Measurements from ENCODE around the gene PAX7.

The PAX7 gene

DNA sequence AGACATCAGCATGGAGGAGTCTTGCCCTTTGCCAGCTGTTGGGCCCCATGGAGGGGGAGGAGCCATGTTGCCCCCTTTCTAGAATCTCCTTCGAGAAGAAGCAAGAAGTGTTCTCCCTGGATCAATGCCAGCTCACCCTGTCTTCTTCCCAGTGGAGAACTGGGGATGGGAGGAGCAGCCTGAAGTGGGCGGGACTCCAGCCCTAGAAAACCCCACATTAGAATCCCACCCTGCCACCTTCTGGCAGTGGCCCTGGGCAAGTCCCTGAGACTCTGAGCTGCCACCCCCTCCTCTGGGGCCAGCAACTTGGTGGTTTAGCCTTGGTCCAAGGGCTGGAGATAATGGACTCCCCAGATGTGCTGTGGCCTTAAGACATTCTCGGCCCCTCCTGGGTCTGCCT lies 51.7 kb downstream of the PAX7 start:
- TF ChIP-seq CEBPB (IDR thresholded peaks at IDR 0.05) (no peak), FOXM1 (IDR thresholded peaks at IDR 0.05; ENCODE audit: borderline replicate concordance, low read depth) (no peak), YY1 (IDR thresholded peaks at IDR 0.05; ENCODE audit: low read depth) (no peak), ZBTB7A (IDR thresholded peaks at IDR 0.05; ENCODE audit: low read depth) (no peak), EP300 (IDR thresholded peaks at IDR 0.05; ENCODE audit: borderline replicate concordance) (no peak), CREB1 (IDR thresholded peaks at IDR 0.05; ENCODE audit: low read depth) (no peak), NFIC (IDR thresholded peaks at IDR 0.05) (no peak), RAD21 (IDR thresholded peaks at IDR 0.05; ENCODE audit: low read depth) (no peak), TCF12 (IDR thresholded peaks at IDR 0.05; ENCODE audit: low read depth) (no peak), TEAD4 (IDR thresholded peaks at IDR 0.05) (no peak), EGR1 (IDR thresholded peaks at IDR 0.05) (no peak), TAF1 (IDR thresholded peaks at IDR 0.05; ENCODE audit: low read depth) (no peak)
- TF ChIP-seq, protein P1, sequence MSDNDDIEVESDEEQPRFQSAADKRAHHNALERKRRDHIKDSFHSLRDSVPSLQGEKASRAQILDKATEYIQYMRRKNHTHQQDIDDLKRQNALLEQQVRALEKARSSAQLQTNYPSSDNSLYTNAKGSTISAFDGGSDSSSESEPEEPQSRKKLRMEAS (IDR thresholded peaks at IDR 0.05) = no peak
- TF ChIP-seq, protein P2, sequence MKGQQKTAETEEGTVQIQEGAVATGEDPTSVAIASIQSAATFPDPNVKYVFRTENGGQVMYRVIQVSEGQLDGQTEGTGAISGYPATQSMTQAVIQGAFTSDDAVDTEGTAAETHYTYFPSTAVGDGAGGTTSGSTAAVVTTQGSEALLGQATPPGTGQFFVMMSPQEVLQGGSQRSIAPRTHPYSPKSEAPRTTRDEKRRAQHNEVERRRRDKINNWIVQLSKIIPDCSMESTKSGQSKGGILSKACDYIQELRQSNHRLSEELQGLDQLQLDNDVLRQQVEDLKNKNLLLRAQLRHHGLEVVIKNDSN (IDR thresholded peaks at IDR 0.05) = no peak
- TF ChIP-seq, protein P3, sequence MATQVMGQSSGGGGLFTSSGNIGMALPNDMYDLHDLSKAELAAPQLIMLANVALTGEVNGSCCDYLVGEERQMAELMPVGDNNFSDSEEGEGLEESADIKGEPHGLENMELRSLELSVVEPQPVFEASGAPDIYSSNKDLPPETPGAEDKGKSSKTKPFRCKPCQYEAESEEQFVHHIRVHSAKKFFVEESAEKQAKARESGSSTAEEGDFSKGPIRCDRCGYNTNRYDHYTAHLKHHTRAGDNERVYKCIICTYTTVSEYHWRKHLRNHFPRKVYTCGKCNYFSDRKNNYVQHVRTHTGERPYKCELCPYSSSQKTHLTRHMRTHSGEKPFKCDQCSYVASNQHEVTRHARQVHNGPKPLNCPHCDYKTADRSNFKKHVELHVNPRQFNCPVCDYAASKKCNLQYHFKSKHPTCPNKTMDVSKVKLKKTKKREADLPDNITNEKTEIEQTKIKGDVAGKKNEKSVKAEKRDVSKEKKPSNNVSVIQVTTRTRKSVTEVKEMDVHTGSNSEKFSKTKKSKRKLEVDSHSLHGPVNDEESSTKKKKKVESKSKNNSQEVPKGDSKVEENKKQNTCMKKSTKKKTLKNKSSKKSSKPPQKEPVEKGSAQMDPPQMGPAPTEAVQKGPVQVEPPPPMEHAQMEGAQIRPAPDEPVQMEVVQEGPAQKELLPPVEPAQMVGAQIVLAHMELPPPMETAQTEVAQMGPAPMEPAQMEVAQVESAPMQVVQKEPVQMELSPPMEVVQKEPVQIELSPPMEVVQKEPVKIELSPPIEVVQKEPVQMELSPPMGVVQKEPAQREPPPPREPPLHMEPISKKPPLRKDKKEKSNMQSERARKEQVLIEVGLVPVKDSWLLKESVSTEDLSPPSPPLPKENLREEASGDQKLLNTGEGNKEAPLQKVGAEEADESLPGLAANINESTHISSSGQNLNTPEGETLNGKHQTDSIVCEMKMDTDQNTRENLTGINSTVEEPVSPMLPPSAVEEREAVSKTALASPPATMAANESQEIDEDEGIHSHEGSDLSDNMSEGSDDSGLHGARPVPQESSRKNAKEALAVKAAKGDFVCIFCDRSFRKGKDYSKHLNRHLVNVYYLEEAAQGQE (IDR thresholded peaks at IDR 0.05; ENCODE audit: low read depth) = no peak

DNA sequence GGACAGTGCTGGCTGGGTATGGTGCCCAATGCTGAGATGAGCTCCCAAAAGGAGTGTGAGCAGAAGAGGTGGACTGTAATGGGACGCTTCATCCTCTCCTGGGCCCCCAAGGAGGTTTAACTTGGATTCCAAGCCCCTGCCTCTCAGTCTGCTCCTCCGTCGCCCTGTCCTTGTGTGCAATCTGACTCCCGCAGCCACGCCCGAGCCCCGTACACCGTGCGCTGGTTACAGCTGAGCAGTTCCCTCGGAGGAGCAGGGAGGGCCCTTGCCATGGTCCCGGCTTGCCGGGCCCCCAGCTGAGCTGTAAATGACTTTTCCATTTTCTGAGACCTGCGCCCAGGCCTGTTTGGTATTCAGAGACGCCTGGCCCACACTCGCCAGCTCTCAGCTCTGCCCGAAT lies 53.7 kb downstream of the PAX7 start:
- TF ChIP-seq TAF1 (IDR thresholded peaks at IDR 0.05; ENCODE audit: low read depth) (no peak), FOXM1 (IDR thresholded peaks at IDR 0.05; ENCODE audit: borderline replicate concordance, low read depth) (no peak), CREB1 (IDR thresholded peaks at IDR 0.05; ENCODE audit: low read depth) (no peak), EP300 (IDR thresholded peaks at IDR 0.05; ENCODE audit: borderline replicate concordance) (no peak), TEAD4 (IDR thresholded peaks at IDR 0.05) (no peak), RAD21 (IDR thresholded peaks at IDR 0.05; ENCODE audit: low read depth) (no peak), TCF12 (IDR thresholded peaks at IDR 0.05; ENCODE audit: low read depth) (no peak), NFIC (IDR thresholded peaks at IDR 0.05) (no peak), ZBTB7A (IDR thresholded peaks at IDR 0.05; ENCODE audit: low read depth) (no peak), EGR1 (IDR thresholded peaks at IDR 0.05) (no peak), YY1 (IDR thresholded peaks at IDR 0.05; ENCODE audit: low read depth) (no peak)
- TF ChIP-seq, protein P2 (IDR thresholded peaks at IDR 0.05) = no peak

DNA sequence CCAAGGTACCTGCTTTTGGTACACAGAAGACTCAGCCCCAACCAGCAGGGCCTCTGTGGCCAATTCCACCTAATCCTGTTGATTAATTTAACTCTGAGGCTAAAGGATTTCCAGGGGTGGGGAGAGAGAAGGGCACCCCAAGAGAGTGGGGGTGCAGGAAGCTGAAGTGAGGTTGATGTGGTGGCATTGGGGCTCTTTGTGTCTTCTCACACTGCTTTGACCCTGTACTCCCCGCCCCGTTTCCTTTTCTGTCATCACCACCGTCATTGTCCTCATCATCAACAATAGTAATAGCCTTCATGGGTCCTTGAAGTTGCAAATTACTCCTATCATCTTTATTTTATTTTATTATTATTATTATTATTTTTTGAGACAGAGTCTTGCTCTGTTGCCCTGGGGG lies 55.9 kb downstream of the PAX7 start:
- no peak for TF ChIP-seq ZBTB7A (IDR thresholded peaks at IDR 0.05; ENCODE audit: low read depth)
- TF ChIP-seq, protein P1 (IDR thresholded peaks at IDR 0.05) = no peak
- TF ChIP-seq, protein P3 (IDR thresholded peaks at IDR 0.05; ENCODE audit: low read depth) = no peak
- no peak for TF ChIP-seq TAF1 (IDR thresholded peaks at IDR 0.05; ENCODE audit: low read depth)
- no peak for TF ChIP-seq TEAD4 (IDR thresholded peaks at IDR 0.05)
- TF ChIP-seq NFIC (IDR thresholded peaks at IDR 0.05) = no peak
- TF ChIP-seq, protein P2 (IDR thresholded peaks at IDR 0.05) = no peak
- TF ChIP-seq YY1 (IDR thresholded peaks at IDR 0.05; ENCODE audit: low read depth) = no peak
- no peak for TF ChIP-seq FOXM1 (IDR thresholded peaks at IDR 0.05; ENCODE audit: borderline replicate concordance, low read depth)

DNA sequence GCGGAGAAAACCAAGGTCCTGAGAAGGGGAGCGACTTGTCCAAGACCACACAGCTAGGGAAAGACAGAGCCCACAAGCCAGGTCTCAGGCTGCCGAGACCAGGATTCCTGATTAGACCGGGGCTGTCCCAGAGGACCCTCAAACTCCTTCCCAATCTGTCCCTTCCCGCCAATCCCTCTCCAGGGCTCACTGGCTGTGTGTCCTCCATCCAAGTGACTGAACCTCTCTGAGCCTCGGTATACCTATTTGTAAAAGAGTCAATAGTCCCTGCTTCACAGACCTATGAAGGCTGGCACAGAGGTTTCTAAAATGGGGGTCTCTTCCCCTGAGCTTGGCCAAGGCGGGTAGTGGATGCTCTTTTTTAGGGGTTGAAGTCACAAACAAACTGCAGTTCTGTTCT lies 56.6 kb downstream of the PAX7 start:
- TF ChIP-seq RAD21 (IDR thresholded peaks at IDR 0.05; ENCODE audit: low read depth) (no peak), CREB1 (IDR thresholded peaks at IDR 0.05; ENCODE audit: low read depth) (no peak), FOXM1 (IDR thresholded peaks at IDR 0.05; ENCODE audit: borderline replicate concordance, low read depth) (no peak), EGR1 (IDR thresholded peaks at IDR 0.05) (no peak), TCF12 (IDR thresholded peaks at IDR 0.05; ENCODE audit: low read depth) (no peak), ZBTB7A (IDR thresholded peaks at IDR 0.05; ENCODE audit: low read depth) (no peak), TAF1 (IDR thresholded peaks at IDR 0.05; ENCODE audit: low read depth) (no peak), YY1 (IDR thresholded peaks at IDR 0.05; ENCODE audit: low read depth) (no peak), EP300 (IDR thresholded peaks at IDR 0.05; ENCODE audit: borderline replicate concordance) (no peak), TEAD4 (IDR thresholded peaks at IDR 0.05) (no peak), NFIC (IDR thresholded peaks at IDR 0.05) (no peak), CEBPB (IDR thresholded peaks at IDR 0.05) (no peak)
- TF ChIP-seq, protein P2 (IDR thresholded peaks at IDR 0.05) = no peak
- TF ChIP-seq, protein P1 (IDR thresholded peaks at IDR 0.05) = no peak
- TF ChIP-seq, protein P3 (IDR thresholded peaks at IDR 0.05; ENCODE audit: low read depth) = no peak
